GM19239 (cell line): ENCODE measurements around the gene ARF1.
"Not testable (repeated sequence)": the region's sequence is repeated elsewhere in the genome, so short reads cannot be mapped to it uniquely, and the experiment has no call there.

Experiments
- DNase-seq: peaks from one replicate; pipeline ENCODE4 v3.0.0; 2011; ENCODE audit warnings: low spot score; ENCODE audit not compliant: insufficient read length
- FAIRE-seq: peaks from 2 replicates; lab custom pipeline; 2011; peaks lifted over from hg19 to GRCh38; lab: Jason Lieb, UNC

Gene ARF1

GRCh38 chr1:228099331-228099732 is 16.8 kb downstream of the ARF1 start:
- DNase-seq (no peak), FAIRE-seq (no peak)

DNA sequence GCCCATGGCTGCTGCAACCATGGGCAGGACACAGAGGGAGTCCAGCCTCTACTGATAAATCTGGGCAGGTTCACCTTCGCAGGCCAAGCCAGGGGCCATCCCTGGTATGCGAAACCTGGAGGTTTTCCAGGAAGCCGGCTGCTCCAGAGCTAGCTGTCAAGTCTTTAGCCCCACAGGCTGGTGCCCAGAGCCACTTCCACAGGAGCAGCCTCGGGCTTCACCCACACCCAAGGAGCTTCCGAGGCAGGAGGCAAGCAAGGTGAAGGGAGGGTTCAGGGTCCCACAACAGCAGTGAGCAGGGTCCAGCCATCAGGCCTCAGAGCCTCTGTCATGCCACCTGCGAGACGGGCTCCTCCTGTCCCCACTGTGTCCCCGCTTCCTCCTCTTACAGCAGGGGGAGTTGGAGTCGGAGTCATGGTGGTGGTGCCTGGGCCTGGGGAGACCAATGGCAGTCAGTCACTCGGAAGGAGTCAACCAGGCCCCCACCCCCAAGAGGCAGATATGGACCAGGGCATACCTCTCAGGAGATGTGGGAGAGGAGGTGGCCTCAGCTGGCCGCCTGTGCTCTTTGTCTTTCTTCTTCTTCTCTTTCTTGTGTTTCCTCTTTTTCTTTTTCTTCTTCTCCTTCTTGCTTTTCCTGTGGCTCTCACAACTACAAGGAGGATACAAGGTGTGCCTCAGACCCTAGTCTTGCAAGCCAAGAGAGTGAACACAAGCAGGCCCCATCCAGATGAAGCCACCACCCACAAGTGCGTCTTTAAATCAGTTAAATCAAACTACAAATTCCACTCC is 18.5 kb downstream of the ARF1 start:
- DNase-seq (no peak), FAIRE-seq (peak; percentile 40)

- DNase-seq (no peak), FAIRE-seq (no peak)
Observed at GRCh38 chr1:228101614-228101993, 19.1 kb downstream of the ARF1 start.

DNA sequence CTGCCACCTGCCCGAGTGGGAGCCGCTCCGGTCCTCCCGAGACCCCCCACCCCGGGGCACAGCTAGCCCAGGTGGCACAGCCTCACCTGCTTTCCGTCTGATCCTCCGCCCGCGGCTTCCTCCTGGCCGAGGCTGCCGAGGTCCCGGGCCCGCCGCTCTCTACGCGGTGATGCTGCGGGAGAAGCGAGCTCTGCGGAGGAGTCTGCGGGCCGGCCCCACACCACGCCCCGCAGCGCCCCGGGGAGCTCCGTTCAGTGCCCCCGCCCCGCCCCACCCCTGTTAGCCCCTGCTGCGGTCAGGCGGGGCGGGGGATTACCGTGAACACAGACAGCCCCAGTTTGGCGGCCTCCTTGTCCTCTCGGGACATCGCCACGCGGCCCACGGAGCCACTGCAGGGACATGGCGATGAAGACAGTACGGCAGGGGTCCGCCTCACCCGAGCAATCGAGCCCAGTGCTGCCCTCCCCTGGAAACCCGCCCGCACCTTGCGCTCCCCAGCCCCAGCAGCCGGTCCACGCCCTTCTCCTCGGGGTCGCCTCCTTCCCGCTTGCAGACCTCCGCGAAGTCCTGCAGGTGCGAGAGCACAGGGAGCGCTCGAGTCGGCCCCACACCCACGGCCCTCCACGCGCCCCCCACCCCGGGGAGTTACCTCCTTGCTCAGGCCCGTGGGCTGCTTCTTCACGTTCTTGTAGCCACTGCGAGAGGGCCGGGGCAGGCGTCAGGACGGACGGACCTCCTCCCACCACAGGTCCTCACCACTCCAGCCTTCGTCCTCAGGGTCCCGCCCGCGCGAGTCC is 19.7 kb downstream of the ARF1 start:
- DNase-seq (peak; percentile 53), FAIRE-seq (no peak)

DNA sequence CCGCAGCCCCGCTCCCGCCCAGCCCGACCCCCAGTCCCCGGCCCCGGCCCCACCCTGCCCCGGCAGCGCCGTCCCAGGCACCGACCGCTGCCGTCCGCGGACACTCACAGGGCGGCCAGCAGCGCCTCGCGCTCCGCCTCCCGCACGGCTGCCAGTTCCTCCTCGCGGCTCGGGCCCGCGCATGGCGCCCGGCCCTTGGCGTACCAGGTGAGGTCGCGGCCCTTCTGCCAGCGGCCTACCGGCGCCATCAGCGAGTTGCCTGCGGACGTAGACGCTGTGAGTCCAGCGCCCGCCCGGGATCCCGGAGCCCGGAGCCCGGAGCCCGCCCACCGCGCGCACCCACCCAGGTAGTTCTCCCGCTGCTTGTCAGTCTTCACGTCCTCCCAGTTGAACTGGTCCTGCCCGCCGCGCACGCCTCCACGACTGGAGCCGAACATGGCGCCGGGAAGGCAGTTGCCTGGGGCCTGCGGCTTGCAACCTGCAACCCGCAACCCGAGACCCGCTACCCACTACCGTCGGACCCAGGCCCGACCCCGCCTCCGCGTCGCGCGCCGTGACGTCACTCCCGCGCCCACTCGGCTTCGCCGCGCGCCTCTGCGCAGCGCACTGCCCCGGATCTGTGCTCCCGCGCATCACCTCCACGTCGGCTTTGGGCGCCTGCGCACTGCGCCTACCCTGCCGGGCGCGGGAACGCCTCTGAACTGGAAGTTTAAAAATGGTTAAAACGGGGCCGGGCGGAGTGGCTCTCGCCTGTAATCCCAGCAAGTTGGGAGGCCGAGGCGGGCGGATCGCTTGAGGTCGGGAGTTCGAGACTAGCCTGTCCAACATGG is 20.5 kb downstream of the ARF1 start, which contains the start of gene C1orf35:
Gene C1orf35, minus strand, starts transcription at position 535 of the 830 bp plus-strand sequence. Its CDS starts 98 bp downstream, at position 437.
- FAIRE-seq (peak; percentile 92), DNase-seq (peak; percentile 97)

DNA sequence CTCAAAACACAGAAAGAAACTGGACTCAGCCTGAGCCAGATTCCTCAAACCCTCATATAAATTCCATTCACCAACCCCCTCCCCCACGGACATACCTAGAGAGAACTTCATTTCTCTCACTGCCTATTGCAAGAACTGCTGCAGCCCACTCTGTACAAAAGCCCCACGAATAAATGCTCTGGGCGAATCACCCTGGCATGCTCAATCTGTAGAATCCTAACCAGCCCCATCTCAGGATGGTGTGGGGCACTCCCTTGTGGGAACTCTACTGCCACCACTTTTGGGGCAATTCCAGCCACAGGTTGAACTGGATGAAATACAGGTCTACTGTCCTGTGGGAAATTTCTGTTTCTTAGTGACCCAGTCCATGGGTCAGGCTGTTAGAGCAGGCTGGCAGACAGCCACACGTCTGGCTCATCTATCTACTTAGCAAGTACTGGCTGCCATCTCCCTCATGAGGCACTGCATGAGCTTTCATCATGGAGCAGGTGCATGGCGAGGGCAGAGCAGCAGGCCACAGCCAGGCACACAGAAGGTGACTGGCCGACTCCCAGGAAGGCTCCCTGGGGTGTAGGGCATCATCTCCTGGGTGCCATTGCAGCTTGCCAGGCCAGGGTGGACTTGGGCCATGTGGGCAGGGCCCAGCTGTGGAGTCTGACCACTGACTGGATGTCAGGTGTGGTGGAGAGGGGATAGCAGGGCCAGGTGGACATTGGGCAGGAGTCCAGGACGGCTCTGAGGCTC is 22.2 kb downstream of the ARF1 start:
- FAIRE-seq (no peak), DNase-seq (no peak)

DNA sequence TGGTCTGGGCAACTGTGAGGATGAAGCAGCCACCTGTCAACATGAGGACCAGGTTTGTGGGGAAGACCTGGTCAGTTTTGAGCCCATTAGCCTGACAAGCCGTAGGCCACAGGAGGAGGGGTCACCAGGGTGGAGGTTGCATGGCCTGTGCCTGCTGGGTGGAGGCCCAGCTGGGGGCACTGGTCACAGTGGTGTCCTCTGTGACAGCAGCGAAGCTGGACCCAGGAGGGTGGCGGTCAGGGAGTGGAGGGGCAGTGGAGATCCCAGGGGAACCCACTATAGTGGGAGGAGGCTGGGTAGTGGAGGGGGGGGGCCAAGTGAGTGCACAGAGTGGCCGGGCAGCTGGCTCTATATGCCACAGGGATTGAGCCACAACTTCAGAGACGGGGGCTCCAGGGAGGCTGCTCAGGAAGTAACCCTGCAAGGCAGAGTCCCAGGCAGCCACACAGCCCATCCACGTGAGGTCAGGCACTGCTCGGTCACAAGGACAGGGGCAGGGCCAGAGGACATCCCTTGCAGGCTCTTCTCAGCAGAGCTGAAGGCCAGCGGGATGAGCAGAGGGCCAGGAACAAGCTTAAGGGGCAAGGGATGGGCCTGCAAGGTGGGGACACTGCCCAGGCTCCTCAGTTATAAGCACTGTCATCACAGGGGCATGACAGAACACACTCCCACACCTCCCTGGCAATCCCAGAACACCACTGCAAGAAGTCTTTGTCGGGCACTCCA is 22.9 kb downstream of the ARF1 start:
- FAIRE-seq (no peak), DNase-seq (no peak)

DNA sequence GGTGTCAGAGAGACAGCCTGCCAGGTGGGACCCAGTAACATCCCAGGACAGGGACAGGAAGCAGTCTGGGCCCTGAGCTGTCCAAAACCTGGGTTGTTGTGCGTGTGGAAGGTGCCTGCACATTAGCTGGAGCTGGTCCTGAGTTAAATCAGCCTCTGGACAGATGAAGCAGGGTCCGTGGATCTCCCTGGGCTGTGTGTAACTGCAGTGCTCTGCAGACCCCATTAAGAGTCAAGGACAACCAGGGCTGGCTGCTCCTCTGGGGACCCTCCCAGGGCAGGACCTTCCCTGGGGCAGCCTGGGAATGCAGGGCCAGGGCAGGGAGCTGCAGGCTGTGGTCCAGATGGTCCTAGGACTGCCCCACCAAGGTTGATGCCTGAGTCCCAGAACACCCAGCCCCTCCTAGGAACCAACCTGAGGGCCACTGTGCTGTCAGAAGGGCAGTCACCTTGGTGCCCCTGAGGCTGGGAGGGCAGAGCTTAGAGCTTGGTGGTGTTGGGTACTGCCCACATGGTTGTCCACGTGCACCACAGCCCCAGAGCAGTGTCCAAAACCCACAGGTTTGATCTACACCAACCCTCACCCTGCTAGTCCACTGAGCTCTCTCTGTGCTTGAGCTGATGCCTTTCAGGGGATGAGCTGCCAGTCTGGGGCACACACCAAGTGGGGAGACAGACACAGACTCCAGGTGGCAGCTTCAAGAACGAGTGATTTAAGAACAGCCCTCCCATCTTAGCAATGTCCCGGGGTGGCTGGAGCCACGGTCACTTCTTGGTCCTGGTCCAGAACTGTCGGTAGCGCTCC is 23.7 kb downstream of the ARF1 start:
- no peak for FAIRE-seq

GRCh38 chr1:228106800-228107054 is 24.2 kb downstream of the ARF1 start:
- no peak for FAIRE-seq
- DNase-seq, result no peak

More for the DNA sequence above, 23.7 kb downstream of the ARF1 start:
- DNase-seq, result no peak

DNA sequence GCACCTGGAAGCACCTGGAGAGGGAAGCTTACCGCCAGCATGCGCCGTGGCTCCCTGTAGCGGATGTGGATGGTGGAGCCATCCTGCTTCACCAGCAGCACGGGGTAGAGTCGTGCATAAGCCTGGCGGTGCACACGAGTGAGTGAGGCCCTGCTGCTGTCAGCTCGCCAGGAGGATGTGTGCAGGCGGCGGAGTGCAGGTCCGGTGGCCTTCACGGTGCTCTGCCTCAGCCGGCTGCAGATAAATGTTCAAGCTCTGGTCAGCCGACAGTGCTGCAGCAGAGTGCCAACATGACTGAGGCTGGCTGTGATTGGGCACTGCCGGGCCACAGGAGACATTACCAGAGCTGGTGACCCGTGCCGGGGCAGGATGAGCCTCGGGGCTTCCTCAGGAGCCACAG is 25.1 kb downstream of the ARF1 start:
- no peak for DNase-seq
- no peak for FAIRE-seq

DNA sequence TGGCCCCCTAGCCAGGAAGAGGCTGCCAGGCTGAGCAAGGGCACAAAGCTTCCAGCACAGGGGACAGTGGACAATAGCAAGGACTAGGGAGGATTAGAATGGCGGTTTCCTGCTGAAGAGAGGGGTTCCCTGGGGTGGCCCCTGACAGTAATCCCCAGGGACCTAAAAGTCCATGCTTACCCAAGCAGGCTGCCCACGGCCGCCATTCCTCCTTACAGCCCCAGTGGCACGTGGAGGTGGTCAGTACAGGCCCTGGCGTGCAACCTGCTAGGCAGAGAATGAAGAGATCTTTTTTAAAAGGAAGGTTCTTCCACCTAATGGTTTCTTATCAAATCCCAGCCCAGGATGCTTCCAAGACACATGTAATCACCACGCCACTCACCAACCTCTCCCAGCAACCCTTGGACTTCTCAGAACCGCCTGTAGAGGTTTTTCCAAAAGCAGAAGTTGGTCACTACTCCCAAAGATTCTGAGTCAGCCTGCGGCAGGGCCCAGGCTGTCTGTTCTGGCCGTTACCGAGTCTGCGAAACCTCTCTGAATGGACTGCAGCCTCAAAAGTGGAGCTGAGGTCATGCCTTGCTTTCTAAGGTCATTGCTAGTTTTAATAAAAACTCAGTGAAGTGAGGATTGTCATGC is 25.7 kb downstream of the ARF1 start:
- no peak for FAIRE-seq
- DNase-seq, result no peak

GRCh38 chr1:228108742-228109072 is 26.2 kb downstream of the ARF1 start:
- DNase-seq, result no peak
- no peak for FAIRE-seq

- peak; percentile 95 for DNase-seq
- peak; percentile 97 for FAIRE-seq
Observed at GRCh38 chr1:228109073-228109961, 26.8 kb downstream of the ARF1 start, which contains the start of gene MRPL55. Gene MRPL55, minus strand, starts transcription at chr1:228109299. Its CDS starts 1,039 bp downstream, at chr1:228108260.

DNA sequence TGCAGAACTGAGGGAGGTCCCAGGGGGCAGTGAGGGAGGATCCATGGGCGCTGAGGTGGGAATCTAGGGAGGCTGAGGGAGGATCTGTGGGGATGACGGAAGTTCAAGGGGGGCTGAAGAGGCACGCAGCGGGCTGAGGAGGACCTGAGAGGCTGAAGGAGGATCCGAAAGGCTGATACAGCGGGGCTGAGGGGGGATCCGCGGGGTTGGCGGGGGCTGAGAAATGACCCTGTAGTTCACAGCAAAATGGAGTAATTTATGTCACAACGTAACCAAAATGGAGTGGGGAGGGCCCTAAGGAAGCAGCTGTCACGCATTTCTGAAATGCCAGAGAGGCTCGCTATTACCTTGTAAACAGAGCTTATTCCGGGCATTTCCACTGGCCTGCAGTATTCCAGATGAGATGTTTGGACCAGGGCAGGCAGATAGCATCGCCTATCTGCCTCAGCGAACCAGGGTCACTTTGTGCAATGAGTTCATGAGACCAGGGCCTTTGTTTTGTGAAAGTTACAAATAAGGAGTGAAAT is 27.5 kb downstream of the ARF1 start:
- FAIRE-seq (no peak), DNase-seq (no peak)

GRCh38 chr1:228110556-228110955 is 28.0 kb downstream of the ARF1 start:
- no peak for FAIRE-seq
- DNase-seq, result no peak

- FAIRE-seq, DNase-seq: not testable (repeated sequence)
Observed at GRCh38 chr1:228111315-228111714, 28.8 kb downstream of the ARF1 start.

DNA sequence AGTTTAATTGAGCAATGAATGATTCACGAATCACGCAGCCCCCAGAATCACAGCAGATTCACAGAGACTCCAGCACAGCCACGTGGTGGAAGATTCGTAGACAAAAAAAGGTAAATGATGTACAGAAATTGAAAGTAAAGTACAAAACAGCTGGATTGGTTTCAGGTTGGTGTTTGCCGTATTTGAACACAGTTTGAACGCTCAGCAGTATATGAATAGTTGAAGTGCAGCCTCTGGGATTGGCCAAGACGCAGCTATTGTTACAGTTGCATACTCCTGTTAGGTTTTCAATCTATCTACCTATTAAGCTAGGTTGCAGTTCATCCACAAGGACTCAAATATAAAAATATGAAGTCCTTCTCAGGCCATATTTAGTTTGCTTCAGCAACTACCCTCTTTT is 29.7 kb downstream of the ARF1 start:
- FAIRE-seq, result no peak

More for the DNA sequence above, 29.7 kb downstream of the ARF1 start:
- no peak for DNase-seq
